Measurements from ENCODE around the gene ATP5F1D.
A peak's percentile ranks its signal among the peaks of the same experiment; 100 is the strongest.
"Not testable (repeated sequence)": the region's sequence is repeated elsewhere in the genome, so short reads cannot be mapped to it uniquely, and the experiment has no call there.

Gene ATP5F1D

GRCh38 chr19:1241417-1242095 is at the start of gene ATP5F1D:
Gene ATP5F1D, plus strand, starts transcription at chr19:1241751. Its CDS starts 100 bp downstream, at chr19:1241851.
- peak; percentile 96 for DNase-seq

DNA sequence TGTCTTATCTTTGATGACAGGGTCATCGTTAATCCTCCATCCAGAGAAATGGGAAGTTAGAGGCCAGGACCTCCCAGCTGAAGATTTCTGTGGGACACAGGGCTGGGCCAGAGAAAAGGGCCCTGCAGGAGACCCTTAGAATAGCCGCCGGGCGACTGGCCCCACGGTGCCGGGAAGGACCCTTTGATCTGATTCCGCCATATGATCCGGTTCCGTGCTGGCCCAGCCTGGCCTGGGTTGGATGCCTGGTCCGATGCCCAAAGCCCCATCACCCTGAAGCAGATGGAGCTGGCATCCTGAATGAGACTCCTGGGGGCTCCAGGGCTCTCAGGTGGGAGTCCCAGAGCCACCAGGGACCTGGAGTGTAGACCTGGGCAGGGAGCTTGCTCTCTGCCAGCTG is 42.0 kb upstream of the ATP5F1D start:
- DNase-seq: no peak

GRCh38 chr19:1200614-1201013 is 40.9 kb upstream of the ATP5F1D start:
- not testable (repeated sequence) for DNase-seq

DNA sequence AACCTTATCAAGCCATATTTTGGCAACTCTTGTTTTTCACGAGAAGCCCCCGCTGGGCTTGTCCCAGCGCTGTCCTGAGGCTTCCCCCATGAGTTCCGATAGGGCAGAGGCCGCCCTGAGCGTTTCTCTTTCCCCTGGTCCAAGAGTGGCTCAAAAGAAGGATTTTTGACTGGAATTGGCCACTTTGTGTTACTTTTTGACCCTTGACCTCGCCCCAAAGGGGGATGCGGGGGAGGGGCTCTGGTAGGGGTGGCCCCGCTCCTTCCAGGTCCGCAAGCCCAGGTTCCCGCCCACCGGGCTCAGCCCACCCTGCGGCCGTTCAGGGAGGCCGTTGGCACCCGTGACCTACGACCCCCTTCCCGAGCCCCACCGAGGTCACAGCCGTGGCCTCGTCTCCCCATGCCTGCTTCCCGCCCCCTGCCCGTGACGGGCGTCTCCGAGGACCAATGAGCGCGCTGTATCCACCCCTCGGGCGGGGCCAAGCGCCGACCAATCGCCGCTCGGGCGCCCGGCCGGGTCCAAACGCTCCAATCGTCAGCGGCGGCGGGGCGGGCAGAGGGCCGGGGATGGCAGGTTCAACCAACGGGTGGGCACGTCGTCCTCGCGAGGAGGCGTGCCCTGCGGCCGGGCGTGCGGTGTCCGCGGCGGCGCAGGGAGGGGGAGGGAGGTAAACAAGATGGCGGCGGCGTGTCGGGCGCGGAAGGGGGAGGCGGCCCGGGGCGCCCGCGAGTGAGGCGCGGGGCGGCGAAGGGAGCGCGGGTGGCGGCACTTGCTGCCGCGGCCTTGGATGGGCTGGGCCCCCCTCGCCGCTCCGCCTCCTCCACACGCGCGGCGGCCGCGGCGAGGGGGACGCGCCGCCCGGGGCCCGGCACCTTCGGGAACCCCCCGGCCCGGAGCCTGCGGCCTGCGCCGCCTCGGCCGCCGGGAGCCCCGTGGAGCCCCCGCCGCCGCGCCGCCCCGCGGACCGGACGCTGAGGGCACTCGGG is 36.1 kb upstream of the ATP5F1D start, which contains the start of gene STK11:
STK11 (plus strand) TSS at position 665 of the 986 bp plus-strand sequence. CDS start 1,136 bp downstream, outside the sequence.
- peak; percentile 97 for DNase-seq

GRCh38 chr19:1206150-1206863 is 35.2 kb upstream of the ATP5F1D start:
- no peak for DNase-seq

GRCh38 chr19:1206864-1207450 is 34.6 kb upstream of the ATP5F1D start:
- peak; percentile 33 for DNase-seq

DNA sequence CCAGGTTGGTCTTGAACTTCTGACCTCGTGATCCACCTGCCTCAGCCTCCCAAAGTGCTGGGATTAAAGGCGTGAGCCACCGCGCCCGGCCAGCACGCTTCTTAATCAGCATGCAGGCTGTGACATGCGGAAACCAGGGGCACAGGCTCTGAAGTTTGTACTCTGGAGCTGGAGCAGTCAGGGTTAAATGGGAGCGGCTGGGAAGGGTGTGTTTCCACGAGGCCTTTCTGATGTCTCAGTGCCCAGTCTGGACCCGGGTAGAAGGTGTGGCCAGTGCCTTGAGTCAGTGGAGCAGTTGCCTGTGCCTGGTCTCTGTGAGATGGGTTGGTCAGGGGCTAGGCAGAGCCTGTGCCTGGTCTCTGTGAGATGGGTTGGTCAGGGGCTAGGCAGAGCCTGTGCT is 32.7 kb upstream of the ATP5F1D start:
- DNase-seq: not testable (repeated sequence)

DNA sequence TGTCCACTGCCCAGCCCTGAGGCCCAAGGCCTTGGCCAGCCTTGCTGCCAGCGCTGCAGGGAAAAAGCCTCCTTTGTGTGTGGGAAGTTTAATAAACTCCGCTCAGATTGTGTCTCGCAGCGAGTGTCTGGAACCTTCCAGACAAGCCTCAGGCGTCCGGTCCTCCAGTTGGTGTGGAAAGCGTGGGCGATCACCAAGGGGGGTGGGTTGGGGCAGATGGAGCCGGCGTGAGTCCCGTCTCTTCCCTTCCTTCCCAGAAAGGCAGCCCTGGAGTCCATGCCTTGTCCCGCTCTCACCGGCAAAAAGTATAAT is 31.4 kb upstream of the ATP5F1D start:
- DNase-seq: no peak

- DNase-seq: no peak
Measured at GRCh38 chr19:1211494-1212234, 29.9 kb upstream of the ATP5F1D start.

DNA sequence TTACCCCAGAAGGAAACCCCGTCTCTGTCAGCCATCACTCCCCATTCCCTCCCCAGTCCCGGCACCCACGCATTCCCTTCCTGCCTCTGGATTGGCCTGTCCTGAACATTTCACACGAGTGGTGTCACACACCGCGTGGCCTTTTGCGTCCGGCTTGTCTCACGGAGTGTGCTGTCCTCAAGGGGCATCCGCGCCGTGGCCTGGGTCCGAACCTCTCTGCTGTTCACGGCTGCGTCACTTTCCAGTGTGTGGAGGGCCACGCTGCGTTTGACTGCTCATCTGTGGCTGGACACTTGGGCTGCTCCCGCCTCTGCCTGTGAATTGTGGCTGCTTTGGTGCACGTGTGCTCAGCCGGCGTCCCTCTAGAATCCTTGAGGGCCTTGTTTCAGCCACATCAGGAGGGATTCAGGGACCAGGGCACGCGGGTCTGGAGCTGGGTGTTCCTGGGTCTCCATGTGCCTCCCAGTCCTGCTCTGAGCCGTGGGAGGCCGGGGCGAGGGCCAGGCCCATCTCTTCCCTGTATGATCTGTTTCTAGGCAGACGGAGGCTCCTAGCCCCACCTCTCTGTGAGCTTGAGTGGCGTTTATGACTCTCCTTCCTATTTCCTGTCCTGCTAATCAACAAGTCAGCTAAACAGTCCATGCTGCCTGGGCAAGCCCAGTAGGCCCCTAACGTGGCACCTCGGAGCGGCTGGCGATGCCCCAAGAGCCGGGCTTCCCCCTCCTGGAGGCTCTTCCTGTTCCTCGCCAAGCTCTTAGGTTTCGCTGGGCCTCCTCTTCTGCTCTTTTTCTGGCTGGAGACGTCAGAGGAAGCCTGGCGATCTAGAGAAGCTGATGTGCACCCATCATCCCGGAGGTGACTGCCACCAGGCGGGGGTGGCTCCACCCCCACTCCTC is 27.9 kb upstream of the ATP5F1D start:
- DNase-seq: no peak

GRCh38 chr19:1214299-1214861 is 27.2 kb upstream of the ATP5F1D start:
- DNase-seq: no peak

- DNase-seq: no peak
Measured at GRCh38 chr19:1214862-1215731, 26.5 kb upstream of the ATP5F1D start.

DNA sequence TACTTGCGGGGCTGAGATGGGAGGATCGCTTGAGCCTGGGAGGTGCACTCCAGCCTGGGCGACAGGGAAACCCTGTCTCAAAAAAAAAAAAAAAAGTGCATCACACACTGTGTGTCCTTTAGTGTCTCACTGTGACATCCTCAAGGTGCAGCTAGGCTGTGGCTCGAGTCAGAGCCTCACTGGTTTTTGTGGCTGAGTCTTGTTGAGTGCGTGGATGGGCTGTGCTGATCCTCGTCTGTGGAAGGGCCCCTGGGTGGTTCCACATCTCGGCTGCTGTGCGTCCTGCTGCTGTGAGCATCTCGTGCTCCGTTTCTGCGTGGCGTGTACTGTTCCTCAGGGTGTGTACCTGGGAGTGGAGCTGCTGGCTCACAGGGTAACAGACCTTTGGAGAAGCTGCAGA is 24.8 kb upstream of the ATP5F1D start:
- DNase-seq: no peak

DNA sequence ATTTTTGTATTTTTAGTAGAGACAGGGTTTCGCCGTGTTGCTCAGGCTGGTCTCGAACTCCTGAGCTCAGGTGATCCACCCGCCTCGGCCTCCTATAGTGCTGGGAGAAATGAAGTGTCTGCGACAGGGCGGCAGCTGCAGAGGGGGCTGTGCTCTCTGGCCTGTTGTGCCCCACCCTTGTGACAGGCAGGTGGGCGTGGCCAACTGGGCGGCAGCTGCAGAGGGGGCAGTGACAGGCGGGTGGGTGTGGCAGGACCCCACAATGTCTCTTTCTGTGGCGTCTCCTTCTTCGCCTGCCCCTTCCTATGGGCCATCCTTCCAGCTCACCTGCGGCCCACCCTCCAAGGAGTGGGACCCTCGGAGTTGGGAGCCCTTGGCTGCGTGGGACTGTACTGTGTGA is 24.2 kb upstream of the ATP5F1D start:
- DNase-seq: no peak

- DNase-seq: no peak
Measured at GRCh38 chr19:1218751-1219567, 22.6 kb upstream of the ATP5F1D start.

DNA sequence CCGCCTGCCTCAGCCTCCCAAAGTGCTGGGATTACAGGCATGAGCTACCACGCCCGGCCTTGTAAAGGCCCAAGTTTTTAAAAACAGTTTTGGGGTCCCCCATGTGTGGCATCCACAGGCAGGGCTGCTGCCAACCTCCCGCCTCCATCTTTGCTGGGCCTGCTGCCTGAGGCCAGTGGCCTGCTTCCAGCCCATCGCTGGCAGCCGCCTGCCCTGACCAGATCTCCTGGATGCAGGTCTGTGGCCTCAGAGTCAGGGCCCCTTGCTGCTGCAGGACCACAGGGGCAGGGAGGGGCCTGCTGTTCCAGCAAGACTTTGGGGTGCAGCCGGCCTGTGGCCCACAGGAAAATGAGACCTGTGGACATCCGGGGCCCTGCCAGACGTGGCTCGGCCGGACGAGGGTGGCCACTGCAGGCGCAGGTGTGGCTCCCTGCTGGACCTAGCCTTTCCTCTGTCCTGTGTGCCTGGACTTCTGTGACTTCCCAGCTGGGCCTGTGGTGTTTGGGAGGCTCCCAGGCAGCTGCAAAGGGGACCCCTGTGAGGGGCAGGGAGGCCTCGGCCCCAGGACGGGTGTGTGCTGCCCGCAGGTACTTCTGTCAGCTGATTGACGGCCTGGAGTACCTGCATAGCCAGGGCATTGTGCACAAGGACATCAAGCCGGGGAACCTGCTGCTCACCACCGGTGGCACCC is 21.6 kb upstream of the ATP5F1D start:
- no peak for DNase-seq

GRCh38 chr19:1220477-1220930 is 21.0 kb upstream of the ATP5F1D start:
- DNase-seq: peak; percentile 32
